SK-MEL-5 (cell line): ENCODE data around the gene SEC14L5. TPM values are rescaled to one million over a fixed set of nuclear protein-coding genes. Genes with fewer than 3 reads are reported as not detected.

Source experiments
- DNase-seq: peaks from one replicate; pipeline ENCODE4 v3.0.0-alpha.2; 2016; ENCODE audit warnings: low read depth, low spot score
- in situ Hi-C: cut with HindIII; loops from 2 replicates; pipeline ENCODE4 v1.10.0; 2016; ENCODE audit warnings: low sequenced_read_pairs, high pct_unique_total_duplicates, low pct_unique_long_range_greater_than_20kb
- total RNA-seq: library from RNA; depleted of rRNA; stranded (reverse); fragments of >200 nt; shearing (Covaris generic); gene quantifications from 2 replicates; pipeline ENCODE4 v1.2.3, GENCODE V29; 2014

Gene SEC14L5
- total RNA-seq, 1 experiment from 2014 or later = 0.24 TPM

- DNase-seq = no peak
- in situ Hi-C loops = no loop called here
Observed at GRCh38 chr16:5016967-5017677, 59.0 kb downstream of the SEC14L5 start.

GRCh38 chr16:5017678-5017969 lies 59.5 kb downstream of the SEC14L5 start:
- no peak for DNase-seq

GRCh38 chr16:5018793-5019192 lies 60.7 kb downstream of the SEC14L5 start:
- in situ Hi-C loops = no loop called here
- peak; percentile 34 for DNase-seq

More at GRCh38 chr16:5017678-5017969, 59.5 kb downstream of the SEC14L5 start:
- in situ Hi-C loops = no loop called here

- in situ Hi-C loops = no loop called here
- DNase-seq = no peak
Observed at GRCh38 chr16:5019775-5020174, 61.6 kb downstream of the SEC14L5 start.

GRCh38 chr16:5020551-5020950 lies 62.4 kb downstream of the SEC14L5 start:
- in situ Hi-C loops = no loop called here
- DNase-seq = no peak

- in situ Hi-C loops = no loop called here
- no peak for DNase-seq
Observed at GRCh38 chr16:5022521-5022920, 64.4 kb downstream of the SEC14L5 start.

GRCh38 chr16:5024632-5025031 lies 66.5 kb downstream of the SEC14L5 start:
- in situ Hi-C loops = no loop called here
- peak; percentile 45 for DNase-seq

- DNase-seq = peak; percentile 21
- in situ Hi-C loops = no loop called here
Observed at GRCh38 chr16:5025171-5025632, 67.1 kb downstream of the SEC14L5 start.

GRCh38 chr16:5026664-5027063 lies 68.5 kb downstream of the SEC14L5 start:
- no peak for DNase-seq
- in situ Hi-C loops = no loop called here

- DNase-seq = no peak
- in situ Hi-C loops = no loop called here
Observed at GRCh38 chr16:5027086-5027485, 69.0 kb downstream of the SEC14L5 start.

GRCh38 chr16:5027575-5028235 lies 69.6 kb downstream of the SEC14L5 start:
- no peak for DNase-seq
- in situ Hi-C loops = no loop called here

- no peak for DNase-seq
- in situ Hi-C loops = no loop called here
Observed at GRCh38 chr16:5028950-5029475, 70.9 kb downstream of the SEC14L5 start.

GRCh38 chr16:5030251-5030870 lies 72.2 kb downstream of the SEC14L5 start:
- in situ Hi-C loops = no loop called here
- no peak for DNase-seq

GRCh38 chr16:5031601-5032000 lies 73.5 kb downstream of the SEC14L5 start:
- in situ Hi-C loops = no loop called here
- DNase-seq = no peak

GRCh38 chr16:5032748-5033167 lies 74.6 kb downstream of the SEC14L5 start:
- no peak for DNase-seq
- in situ Hi-C loops = no loop called here

- in situ Hi-C loops = no loop called here
- peak; percentile 75 for DNase-seq
Observed at GRCh38 chr16:5033256-5034166, 75.4 kb downstream of the SEC14L5 start, which contains the start of gene NAGPA. NAGPA (minus strand) TSS chr16:5033935; CDS start chr16:5033914, 21 bp downstream.

GRCh38 chr16:5034167-5034523 lies 76.0 kb downstream of the SEC14L5 start:
- in situ Hi-C loops = no loop called here
- DNase-seq = no peak

GRCh38 chr16:5035909-5036227 lies 77.7 kb downstream of the SEC14L5 start:
- in situ Hi-C loops = no loop called here
- DNase-seq = no peak
